HG03457 (cell line): Measurements from ENCODE around the gene DCST2.

Source experiments
- ATAC-seq: cut with Tn5 transposase; IDR thresholded peaks from one replicate; pipeline ENCODE4 v1.9.1; 2021; ENCODE audit warnings: moderate number of reproducible peaks; ENCODE audit not compliant: unreplicated experiment

Gene DCST2

GRCh38 chr1:155050560-155051341 lies 17.2 kb upstream of the DCST2 start, which contains the start of gene ADAM15:
ADAM15 (plus strand) TSS chr1:155051316; CDS start chr1:155051387, 71 bp downstream.
- no peak for ATAC-seq

DNA sequence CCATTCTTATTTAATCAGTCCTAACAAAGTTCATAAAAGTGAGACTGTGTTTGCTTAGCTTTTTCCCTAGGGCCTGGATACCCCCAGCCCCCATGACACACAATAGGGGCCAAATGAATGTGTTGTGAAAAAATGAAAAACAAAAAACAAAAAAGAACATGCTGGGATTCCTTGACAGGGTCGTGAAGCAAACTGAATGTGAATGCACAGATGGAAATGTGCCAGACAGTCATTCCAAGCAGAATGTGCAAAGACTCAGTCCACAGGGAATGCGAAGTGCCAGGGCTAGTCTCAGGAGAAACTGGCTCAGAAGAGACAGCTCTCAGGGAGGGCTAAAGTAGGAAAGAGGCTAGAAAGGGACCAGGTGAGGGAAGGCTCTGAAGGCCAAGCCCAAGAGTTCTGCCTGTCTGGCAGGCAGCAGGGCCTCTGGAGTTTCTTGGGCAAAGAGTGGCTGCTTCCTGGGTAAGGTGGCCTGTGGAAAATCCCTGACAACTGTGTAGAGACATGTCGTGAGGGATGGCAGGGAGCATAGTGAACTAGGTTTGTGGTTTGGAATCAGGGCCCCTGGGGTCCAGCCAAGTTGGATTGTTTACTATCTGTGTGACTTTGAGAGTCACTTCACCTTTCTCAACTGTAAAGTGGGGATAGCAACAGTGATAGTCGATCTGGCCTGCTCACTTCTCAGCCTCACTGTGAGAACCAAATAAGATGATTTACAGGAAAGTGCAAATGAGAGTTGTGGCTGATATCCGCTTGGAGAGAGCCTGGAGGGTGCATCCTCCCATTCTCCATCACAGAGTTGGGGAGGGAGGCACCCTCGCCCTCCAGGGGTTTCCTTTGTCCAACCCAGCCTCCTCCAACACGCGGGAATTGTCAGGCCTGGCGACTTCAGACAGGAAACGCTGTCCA lies 16.3 kb upstream of the DCST2 start:
- ATAC-seq: no peak

GRCh38 chr1:155048449-155049334 lies 15.1 kb upstream of the DCST2 start:
- ATAC-seq: no peak

DNA sequence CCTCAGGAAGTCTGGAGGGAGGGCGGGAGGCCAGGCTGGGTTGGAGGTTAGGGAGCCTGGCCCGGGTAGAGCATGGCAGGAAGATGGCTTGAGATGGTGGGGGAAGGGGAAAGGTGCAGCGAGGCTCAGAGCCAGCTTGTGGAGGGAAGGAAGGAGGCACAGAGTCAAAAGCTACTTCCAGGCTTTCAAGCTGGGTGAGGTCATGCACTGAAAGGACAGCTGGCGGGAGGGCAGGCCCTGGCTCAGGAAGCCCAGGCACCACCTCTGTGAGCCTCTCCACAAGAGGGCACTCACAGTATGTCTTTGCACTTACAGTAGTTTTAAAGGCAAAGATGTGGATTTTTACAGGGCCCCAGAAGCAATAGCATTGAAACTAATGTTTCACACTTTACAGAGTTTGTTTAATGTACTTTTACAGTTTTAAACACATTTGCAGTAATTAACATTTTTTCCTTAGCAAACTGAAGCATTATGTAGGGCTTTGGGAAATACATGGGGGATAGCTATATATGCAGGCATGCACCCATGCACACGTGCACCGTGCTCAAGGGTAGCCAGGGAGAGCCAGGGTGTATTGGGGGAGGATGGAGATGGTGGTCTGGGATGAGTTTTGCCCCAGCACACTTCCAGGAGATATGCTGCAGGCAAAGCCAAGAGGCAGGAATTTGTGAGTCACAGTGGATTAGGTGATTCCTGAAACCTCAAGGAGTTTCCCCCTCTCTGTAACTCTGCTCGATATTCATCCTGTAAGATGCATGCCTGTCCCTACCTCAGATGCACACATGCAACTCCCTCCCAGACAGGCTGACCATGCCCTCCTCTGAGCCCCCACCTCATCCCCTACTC lies 11.5 kb upstream of the DCST2 start:
- no peak for ATAC-seq

DNA sequence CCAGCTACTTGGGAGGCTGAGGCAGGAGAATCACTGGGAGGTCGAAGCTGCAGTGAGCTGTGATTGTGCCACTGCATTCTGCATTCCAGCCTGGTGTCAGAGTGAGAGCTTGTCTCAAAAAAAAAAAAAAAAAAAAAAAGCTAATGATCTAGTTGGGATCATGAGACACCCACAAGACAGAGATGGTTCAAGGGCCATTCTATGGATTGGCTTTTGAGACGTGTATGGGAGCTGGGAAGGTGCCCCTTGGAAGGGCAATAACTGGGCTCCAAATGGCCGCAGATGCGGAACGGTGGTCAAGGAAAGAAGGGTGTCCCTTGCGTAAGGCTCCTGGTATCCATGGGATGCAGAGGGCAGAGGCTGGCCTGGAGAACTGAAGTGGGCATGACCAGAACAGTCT lies 10.8 kb upstream of the DCST2 start:
- no peak for ATAC-seq

DNA sequence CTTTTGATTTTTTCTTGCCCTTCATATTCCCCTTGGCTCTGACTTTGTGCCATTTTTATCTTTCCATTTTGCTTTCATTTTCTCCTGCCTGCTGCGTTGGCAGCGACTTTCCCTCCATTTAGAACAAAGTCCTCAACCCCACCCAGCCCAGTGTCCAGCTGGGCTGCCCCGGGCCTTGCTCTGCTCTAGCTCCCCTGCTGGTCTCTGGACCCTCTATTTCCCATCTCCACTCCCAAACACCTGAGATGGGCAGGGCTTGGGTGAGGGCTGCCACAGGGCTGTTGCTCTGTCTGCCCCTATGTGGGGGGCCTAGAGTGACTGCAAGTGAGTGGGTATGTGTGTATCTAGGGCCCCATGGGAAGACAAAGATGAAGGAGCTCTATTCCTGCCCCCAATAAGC lies 10.2 kb upstream of the DCST2 start:
- ATAC-seq: no peak

DNA sequence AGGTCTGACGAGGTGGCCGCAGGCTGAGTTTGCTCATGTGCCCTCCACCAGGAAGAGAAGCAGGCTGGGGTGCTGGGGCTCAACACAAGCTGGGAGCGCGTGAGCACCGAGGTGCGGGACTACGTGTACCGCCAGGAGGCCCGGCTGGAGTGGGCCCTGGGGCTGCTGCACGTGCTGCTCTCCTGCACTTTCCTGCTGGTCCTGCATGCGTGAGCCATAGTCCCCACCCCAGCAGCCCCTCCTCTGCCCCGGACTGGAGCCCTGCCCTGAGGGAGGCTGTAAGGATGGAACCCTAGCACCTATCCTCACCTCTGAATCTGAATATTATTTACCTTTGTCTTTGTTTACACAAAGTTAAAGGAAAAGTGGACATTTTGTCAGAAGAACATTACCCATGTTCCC lies 9.7 kb upstream of the DCST2 start:
- ATAC-seq: no peak

GRCh38 chr1:155042789-155043188 lies 9.2 kb upstream of the DCST2 start:
- ATAC-seq: no peak

DNA sequence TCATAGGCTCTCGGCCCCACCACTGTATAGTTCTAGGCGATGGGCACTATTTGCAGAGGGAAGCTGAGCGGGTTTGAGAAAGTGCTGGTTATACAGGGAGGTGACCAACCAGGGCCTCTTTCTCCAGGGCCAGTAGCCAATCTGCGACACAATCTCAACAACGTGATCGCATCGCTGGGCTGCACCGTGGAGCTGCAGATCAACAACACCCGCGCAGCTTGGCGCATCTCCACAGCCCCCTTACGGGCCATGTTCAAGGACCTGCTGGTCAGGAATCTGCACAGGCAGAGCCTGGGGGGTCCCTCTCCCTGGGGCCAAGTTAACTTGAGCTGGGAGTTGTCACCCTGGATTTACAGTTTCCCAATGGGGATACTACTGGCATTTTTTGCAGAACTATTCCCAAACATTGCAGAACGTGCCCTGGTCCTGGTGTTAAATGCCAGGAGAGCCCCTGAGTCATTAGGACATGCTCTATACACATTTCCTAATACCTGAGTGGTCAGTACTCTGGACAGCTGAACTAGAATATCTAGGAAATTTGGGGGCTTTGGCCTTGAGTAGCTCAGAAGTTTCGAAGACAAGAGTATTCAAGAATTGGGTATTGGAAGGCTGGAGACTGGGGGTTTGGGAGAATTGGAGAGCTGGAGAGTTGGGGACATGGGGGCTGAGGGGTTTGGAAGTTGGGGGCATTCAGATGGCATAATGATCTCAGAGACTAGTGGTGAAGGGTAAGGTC lies 6.9 kb upstream of the DCST2 start:
- ATAC-seq: no peak

- no peak for ATAC-seq
These were observed 5.7 kb upstream of the DCST2 start for GRCh38 chr1:155039308-155039669.

GRCh38 chr1:155038602-155039307 lies 5.2 kb upstream of the DCST2 start:
- no peak for ATAC-seq

GRCh38 chr1:155037851-155038441 lies 4.4 kb upstream of the DCST2 start:
- ATAC-seq: no peak

DNA sequence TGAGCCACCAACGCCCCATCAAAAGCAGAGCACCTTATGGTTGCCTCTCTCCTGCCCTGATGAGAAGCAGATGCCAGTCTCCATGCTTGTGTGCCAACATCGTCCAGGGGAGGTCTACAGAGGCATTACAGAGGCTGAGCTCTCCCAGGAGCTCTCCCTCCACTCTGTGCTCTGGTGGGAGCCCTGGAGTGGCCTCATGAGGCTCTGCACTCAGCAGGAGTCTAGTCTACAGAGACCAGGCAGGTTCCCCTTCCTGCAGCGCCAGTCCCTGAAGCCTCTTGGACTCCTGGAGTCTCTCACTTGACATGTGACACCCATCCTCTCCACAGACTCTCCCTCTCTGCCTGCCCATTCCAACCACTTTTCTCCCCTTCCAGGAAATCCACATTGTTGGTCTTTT lies 3.5 kb upstream of the DCST2 start:
- ATAC-seq: no peak

DNA sequence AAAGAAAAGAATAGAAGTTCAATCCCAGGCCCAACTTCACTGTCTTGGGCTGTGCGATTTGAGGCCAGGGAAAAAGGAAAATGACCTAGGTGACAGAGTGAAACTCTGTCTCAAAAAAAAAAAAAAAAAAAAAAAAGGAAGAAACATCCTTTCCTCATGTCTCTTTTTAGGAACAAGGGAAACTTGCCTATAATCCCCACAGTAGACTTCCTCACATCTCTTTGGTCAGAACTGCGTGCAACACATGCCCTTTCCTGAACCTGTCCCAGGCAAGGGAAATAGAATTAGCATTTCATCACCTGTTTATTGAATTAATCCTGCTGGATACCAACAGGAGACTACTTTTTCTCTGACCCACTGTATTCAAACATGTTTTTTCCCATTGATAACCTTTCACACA lies 2.4 kb upstream of the DCST2 start:
- no peak for ATAC-seq

DNA sequence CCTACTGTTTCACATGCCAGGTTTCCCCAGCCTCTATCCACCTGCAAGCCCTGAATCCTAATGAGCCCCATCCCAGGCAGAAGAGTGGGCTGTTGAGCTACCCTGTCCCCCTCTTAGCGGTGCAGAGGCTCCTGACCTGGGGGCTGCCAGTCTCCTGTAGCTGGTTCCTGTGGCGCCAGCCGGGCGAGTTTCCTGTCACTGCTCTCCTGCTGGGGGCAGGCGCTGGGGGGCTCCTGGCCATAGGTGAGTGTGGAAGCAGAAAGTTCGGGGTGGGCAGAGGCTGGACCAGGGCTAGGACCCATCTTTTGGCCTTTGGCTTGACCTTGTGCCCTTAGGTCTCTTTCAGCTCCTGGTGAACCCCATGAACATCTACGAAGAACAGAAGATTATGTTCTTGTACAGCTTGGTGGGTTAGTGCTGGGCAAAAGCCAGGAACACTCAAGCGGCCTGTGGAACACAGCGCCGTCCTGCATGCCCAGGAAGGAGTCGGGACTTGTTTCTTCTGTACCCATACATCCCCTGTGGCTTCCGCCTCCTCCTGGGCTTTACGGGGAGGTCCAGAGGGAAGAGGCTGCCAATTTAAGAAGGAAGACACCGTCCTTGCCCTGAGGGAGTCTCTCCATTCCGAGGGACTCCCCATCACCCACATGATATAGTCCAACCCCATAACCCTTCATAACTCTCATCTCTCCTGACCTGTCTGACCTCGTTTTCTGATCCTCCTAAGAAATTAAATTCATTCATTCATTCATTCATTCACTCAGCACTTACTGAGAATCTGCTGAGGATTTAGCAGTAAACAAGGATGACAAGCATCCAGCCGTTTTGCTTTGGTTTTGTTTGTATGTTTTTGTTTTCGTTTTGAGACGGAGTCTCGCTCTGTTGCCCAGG lies 982 bp upstream of the DCST2 start:
- ATAC-seq: no peak

DNA sequence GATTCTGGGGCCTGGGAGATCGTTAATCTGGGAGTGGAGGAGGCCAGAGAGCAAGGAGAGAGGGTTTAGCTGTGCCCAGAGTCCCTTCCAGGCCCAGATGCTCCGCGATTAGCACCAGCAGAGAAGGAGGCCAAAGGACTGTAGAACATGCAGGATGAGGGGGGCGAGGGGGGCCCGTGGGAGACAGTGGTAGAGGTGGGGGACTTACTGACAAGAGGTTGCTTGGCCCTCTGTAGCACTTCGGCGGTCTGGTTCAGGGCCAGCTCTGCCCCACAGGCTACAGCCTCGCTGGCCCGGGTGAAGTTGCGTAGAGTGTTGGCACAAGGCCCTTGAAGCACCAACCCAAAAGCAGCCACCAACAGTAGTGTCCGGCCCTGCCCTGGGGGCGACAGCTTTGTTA lies 695 bp downstream of the DCST2 start:
- no peak for ATAC-seq

DNA sequence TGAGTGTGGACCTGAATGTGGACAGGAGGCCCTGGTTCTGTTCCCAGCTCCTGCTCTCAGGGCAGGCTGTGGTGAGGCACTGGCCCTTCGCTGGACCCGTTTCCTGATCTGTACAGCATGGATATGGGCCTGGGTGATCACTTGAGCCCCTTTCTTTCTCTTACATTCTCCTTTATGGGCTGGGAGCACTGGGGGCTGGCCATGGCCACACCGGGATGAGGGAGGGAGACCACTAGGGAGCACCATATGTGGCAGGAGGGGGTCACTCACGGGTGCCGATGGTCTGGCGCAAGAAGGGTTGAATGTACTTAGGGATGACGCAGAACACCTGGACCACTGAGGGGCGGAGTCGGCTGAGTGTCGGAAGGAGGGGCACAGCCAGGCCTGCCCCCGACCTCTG lies 2.7 kb downstream of the DCST2 start:
- ATAC-seq: no peak
